ENCODE data around the gene INO80D.

The INO80D gene

DNA sequence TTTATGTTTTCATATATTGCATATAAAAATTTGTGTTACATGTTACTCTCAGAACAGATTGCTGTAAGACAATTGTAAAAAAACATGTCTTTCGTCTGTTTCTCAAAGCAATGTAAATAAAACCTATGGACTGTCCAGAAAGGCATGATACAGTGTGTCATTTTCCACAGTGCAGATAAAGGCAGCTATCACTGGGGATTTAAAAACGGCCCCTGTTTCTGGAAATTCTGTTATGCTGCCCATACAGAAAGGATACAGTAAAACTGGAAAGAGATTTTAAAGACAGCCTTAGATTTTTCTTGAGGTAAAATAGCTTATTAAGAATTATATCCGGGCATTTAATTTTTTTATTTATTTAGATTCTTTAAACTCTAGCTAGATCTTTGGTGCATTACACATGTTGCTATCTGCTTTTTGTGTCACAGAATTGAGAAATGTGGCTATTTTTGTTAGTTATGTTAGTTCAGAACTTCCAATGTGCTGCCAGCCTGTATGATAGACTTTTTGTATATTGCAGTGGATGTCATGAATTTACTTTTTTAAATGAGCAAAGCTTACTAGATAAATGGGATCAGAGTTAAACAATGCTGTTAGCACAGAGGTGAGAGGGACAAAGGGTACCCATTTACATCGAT is 859 bp upstream of the INO80D start:
- peak overlapping the region; percentile 94 for H3K27ac ChIP-seq (ENCODE audit: low read depth, low read length, poor library complexity, severe bottlenecking)
- H3K4me2 ChIP-seq (ENCODE audit: low read length) = peak overlapping the region; percentile 95
- peak overlapping the region; percentile 98 for H3K4me3 ChIP-seq (ENCODE audit: low read depth, low read length, poor library complexity, severe bottlenecking)
- no peaks in the 10 kb centered on the region for H3F3A ChIP-seq (ENCODE audit: insufficient read depth, low read length)
- H2AFZ ChIP-seq (ENCODE audit: low read length) = peak overlapping the region; percentile 86; the same call in 1 of the 2 replicates
- no peaks in the 10 kb centered on the region for H3K9me3 ChIP-seq (ENCODE audit: low read length)
- H3K79me2 ChIP-seq (ENCODE audit: insufficient read depth, low read length) = peaks cover 51% of the 10 kb centered on the region
- no peaks in the 10 kb centered on the region for H4K20me1 ChIP-seq (ENCODE audit: insufficient read depth, low read length)
- no peaks in the 10 kb centered on the region for H3K9me2 ChIP-seq (ENCODE audit: low read depth, low read length)
- TF ChIP-seq, protein P1, sequence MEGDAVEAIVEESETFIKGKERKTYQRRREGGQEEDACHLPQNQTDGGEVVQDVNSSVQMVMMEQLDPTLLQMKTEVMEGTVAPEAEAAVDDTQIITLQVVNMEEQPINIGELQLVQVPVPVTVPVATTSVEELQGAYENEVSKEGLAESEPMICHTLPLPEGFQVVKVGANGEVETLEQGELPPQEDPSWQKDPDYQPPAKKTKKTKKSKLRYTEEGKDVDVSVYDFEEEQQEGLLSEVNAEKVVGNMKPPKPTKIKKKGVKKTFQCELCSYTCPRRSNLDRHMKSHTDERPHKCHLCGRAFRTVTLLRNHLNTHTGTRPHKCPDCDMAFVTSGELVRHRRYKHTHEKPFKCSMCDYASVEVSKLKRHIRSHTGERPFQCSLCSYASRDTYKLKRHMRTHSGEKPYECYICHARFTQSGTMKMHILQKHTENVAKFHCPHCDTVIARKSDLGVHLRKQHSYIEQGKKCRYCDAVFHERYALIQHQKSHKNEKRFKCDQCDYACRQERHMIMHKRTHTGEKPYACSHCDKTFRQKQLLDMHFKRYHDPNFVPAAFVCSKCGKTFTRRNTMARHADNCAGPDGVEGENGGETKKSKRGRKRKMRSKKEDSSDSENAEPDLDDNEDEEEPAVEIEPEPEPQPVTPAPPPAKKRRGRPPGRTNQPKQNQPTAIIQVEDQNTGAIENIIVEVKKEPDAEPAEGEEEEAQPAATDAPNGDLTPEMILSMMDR (IDR thresholded peaks at IDR 0.05; ENCODE audit: low read length) = no peak
- no peak for TF ChIP-seq EZH2 (IDR thresholded peaks at IDR 0.05; ENCODE audit: borderline replicate concordance, low read length)
- H3K27me3 ChIP-seq (ENCODE audit: insufficient read depth, low read length) = no peaks in the 10 kb centered on the region
- H3K4me1 ChIP-seq (ENCODE audit: insufficient read depth, low read length, severe bottlenecking) = peaks cover 33% of the 10 kb centered on the region
- peak overlapping the region; percentile 94 for H3K9ac ChIP-seq (ENCODE audit: low read length)
- H3K36me3 ChIP-seq (ENCODE audit: insufficient read depth, low read length) = no peaks in the 10 kb centered on the region; the same call in 1 of the 2 replicates

DNA sequence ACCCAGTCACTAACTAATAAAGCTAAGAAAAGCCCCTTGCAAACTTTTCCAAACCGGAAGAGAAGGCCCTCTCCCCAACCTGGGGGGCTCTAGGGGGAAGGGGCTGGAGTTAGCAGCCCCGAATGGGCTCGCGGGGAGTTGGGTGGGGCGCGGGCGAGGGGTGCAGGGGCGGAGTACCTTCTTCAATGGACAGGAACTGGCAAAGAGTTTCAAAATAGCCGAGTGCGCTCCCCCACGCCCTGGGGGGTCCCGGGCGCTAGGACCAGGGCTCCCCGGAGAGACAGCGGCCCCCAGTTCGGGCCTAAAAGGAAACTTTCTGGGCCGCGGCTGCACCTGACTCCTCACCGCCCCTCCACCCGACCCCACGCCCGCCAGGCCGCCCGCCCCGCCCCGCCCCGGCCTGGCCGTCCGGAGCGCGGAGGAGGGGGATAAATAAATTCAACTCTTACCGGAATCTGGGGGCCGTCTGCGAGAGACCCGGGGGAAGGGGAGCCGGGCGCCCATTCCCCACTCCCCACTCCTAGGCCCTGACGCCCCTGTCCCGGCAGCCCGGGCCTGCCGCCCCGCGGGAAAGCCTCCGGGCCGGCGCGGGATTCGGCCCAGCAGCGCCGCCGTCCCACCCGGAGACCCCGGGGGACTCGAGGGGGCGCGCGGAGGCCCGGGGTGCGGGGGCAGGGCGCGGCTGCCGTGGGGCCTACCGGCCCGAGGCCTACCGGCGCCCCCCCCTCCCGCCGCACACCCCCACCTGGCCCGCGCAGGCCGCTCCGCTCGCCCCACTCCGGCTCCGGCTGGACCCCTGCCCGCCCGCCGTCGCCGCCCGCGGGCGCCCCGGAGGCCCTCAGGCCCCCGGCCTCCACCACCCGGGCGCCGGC is 868 bp downstream of the INO80D start:
- Histone ChIP-seq H2AFZ (ENCODE audit: low read length) (no peak overlapping the region), H3K27ac (ENCODE audit: low read depth, low read length, poor library complexity, severe bottlenecking) (peak overlapping the region; percentile 94), H3K36me3 (ENCODE audit: insufficient read depth, low read length) (no peaks in the 10 kb centered on the region; the same call in 1 of the 2 replicates), H3K27me3 (ENCODE audit: insufficient read depth, low read length) (no peaks in the 10 kb centered on the region), H3K4me2 (ENCODE audit: low read length) (peak overlapping the region; percentile 99), H3K9me2 (ENCODE audit: low read depth, low read length) (no peaks in the 10 kb centered on the region), H3K79me2 (ENCODE audit: insufficient read depth, low read length) (peaks cover 62% of the 10 kb centered on the region), H3K9me3 (ENCODE audit: low read length) (no peaks in the 10 kb centered on the region), H3K4me3 (ENCODE audit: low read depth, low read length, poor library complexity, severe bottlenecking) (peak overlapping the region; percentile 98), H3K4me1 (ENCODE audit: insufficient read depth, low read length, severe bottlenecking) (peaks cover 38% of the 10 kb centered on the region), H3F3A (ENCODE audit: insufficient read depth, low read length) (no peaks in the 10 kb centered on the region), H4K20me1 (ENCODE audit: insufficient read depth, low read length) (no peaks in the 10 kb centered on the region), H3K9ac (ENCODE audit: low read length) (peak overlapping the region; percentile 94)
- TF ChIP-seq, protein P1 (IDR thresholded peaks at IDR 0.05; ENCODE audit: low read length) = no peak
- TF ChIP-seq EZH2 (IDR thresholded peaks at IDR 0.05; ENCODE audit: borderline replicate concordance, low read length) = no peak

DNA sequence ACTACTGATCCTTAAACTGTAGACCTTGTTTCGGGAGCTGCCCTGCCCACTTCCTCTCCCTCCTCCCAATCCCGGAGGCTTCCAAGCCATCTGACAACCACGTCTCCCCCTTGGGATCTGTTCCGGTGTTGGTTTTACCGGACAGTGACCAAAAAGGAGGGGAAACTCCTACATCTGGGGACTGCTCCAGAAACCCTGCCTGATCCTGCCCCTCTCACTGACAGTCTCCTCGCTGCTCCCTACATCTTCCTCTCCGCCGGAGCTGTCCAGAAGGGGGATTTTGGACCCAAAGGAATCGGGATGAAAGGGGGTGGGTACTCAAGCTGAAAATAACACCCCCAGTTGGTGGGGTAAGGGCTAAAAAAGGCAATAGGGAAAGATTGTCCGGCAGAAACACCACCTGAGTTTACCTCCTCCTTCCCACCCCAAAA is 1.5 kb downstream of the INO80D start:
- peaks cover 68% of the 10 kb centered on the region for H3K79me2 ChIP-seq (ENCODE audit: insufficient read depth, low read length)
- H3K27ac ChIP-seq (ENCODE audit: low read depth, low read length, poor library complexity, severe bottlenecking) = peak overlapping the region; percentile 80
- H3K4me1 ChIP-seq (ENCODE audit: insufficient read depth, low read length, severe bottlenecking) = peaks cover 38% of the 10 kb centered on the region
- no peaks in the 10 kb centered on the region for H3K36me3 ChIP-seq (ENCODE audit: insufficient read depth, low read length)
- TF ChIP-seq EZH2 (IDR thresholded peaks at IDR 0.05; ENCODE audit: borderline replicate concordance, low read length) = no peak
- TF ChIP-seq, protein P1 (IDR thresholded peaks at IDR 0.05; ENCODE audit: low read length) = no peak
- H3K9me3 ChIP-seq (ENCODE audit: low read length) = no peaks in the 10 kb centered on the region
- H3K9ac ChIP-seq (ENCODE audit: low read length) = peak overlapping the region; percentile 94
- no peaks in the 10 kb centered on the region for H3K27me3 ChIP-seq (ENCODE audit: insufficient read depth, low read length)
- H3F3A ChIP-seq (ENCODE audit: insufficient read depth, low read length) = no peaks in the 10 kb centered on the region
- no peak overlapping the region for H2AFZ ChIP-seq (ENCODE audit: low read length)
- H3K4me2 ChIP-seq (ENCODE audit: low read length) = peak overlapping the region; percentile 99
- no peaks in the 10 kb centered on the region for H3K9me2 ChIP-seq (ENCODE audit: low read depth, low read length)
- peak overlapping the region; percentile 98 for H3K4me3 ChIP-seq (ENCODE audit: low read depth, low read length, poor library complexity, severe bottlenecking)
- no peaks in the 10 kb centered on the region for H4K20me1 ChIP-seq (ENCODE audit: insufficient read depth, low read length)
